Kidney tubule cell (primary cell): ENCODE measurements around the gene FILIP1L.

Experiments
- DNase-seq: peaks from one replicate; pipeline ENCODE4 v3.0.0-alpha.2; 2018; ENCODE audit warnings: low spot score

The FILIP1L gene

GRCh38 chr3:99795573-99795972, 318.7 kb downstream of the FILIP1L start:
- DNase-seq = no peak

GRCh38 chr3:99794485-99794884, 319.8 kb downstream of the FILIP1L start:
- DNase-seq = no peak

- DNase-seq = peak; percentile 69
Observed at GRCh38 chr3:99789011-99789721, 325.1 kb downstream of the FILIP1L start.
